ENCODE measurements around the gene RAVER1.

RAVER1 gene

DNA sequence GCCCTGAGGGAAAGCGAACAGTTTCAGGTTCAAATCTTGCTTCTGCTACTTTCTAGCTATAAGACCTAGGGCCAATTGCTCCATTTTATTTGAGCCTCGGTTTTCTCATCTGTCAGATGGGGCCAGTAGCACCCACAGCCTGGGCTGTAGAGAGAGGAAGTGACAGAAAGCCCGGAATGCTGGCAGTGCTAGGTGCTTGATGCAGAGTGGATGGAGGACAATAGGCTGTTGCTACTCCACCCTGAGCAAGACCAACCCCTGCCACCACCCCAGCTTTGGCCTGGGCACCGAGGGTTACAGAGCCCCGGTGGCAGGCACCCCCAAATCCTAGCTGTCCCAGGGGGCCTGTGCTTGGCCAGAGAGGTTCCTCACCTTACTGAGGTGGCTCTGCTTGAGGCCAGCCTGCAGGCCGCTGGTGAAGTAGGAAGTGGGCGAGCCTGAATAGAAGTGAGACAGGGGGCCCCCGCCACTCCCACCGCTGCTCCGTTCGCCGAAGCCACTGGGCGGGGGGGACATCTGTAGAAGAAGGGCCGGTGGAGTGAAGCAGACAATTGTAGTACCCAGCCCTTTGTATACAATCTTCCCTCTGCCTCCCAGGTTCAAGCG, 15.4 kb downstream of the RAVER1 start:
- no peak for TF ChIP-seq ZNF274 (IDR thresholded peaks at IDR 0.05; ENCODE audit: low read depth, low read length)
- H3K4me3 ChIP-seq (ENCODE audit: low read length), result no peak overlapping the region

DNA sequence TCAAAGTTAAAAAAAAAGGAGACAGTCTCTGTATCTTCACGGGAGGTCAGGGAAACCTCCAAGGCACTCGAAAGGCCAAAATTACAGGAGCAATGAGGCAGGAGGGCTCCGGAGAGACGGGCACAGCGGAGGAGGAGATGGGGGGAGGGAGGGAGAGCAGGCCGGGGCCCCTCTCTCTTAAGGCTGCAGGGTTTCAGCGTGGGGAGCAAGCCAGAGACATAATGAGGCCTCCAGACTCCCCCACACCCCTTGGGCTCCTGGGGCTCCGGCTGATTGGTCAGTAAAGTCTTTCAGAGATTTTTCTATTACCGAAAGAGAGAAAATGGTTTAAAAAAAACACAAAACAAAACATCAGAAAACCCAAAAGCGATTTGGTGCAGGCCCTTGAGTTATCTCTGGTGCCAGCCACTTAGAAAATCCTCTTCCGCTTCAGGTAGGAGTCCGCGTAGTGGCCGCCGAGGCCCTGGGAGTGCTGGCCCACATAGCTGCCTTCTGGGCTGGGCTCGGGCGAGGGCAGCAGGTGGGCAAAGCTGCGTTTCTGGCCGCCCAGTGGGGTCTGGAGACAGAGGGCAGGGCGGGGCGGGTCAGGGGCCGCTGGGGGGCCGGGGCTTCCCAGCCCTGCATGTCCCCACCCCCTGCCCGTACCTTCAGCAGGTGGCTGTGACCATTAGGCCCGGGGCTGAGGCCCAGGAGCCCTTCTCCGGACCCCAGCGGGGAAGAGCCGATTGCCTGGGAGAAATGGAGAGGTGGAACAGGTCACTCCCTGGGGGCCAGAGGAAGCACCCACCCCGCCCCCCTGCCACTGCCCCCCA, 16.1 kb downstream of the RAVER1 start:
- no peak overlapping the region for H3K4me3 ChIP-seq (ENCODE audit: low read length)
- TF ChIP-seq ZNF274 (IDR thresholded peaks at IDR 0.05; ENCODE audit: low read depth, low read length), result no peak

DNA sequence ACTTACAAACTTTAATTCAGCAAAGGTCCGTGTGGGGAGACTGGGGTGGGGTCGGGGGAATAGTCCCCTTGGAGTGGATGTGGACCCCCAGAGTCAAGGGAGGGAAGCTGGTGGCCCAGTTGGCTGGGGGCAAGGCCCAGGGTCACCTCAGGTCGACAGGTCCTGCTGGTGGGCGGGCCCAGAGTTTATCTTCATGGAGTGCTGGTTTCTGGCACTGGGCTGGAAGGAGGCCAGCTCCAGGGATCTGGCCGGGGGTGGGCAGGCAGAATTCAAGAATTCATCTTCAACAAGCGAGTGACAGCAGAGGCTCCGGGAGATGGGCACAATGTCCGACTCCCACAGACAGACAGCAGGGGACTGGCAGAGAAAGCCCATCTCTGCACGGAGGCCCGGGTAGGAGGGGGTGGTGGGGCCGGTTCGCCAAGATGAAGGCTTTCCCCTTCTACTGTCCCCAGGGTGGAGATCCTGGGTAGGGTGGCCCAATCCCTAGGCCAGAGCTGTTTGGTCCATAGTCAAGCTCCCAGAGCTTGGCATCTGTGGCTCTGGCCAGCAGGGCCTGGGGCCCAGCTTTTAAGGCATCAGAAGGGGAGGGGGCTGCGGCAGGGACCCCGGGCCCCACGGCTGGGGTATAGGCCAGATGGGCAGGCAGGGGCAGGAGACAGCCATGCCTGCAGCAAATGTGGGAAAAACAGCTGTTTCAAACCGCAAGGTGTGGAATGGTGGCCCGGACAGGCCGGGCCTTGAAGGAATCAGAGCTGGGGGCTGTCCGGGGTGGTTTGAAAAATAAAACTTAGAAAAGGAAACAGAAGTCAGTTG, 16.9 kb downstream of the RAVER1 start:
- no peak for TF ChIP-seq ZNF274 (IDR thresholded peaks at IDR 0.05; ENCODE audit: low read depth, low read length)
- H3K4me3 ChIP-seq (ENCODE audit: low read length), result no peak overlapping the region; the same call in 1 of the 2 replicates

DNA sequence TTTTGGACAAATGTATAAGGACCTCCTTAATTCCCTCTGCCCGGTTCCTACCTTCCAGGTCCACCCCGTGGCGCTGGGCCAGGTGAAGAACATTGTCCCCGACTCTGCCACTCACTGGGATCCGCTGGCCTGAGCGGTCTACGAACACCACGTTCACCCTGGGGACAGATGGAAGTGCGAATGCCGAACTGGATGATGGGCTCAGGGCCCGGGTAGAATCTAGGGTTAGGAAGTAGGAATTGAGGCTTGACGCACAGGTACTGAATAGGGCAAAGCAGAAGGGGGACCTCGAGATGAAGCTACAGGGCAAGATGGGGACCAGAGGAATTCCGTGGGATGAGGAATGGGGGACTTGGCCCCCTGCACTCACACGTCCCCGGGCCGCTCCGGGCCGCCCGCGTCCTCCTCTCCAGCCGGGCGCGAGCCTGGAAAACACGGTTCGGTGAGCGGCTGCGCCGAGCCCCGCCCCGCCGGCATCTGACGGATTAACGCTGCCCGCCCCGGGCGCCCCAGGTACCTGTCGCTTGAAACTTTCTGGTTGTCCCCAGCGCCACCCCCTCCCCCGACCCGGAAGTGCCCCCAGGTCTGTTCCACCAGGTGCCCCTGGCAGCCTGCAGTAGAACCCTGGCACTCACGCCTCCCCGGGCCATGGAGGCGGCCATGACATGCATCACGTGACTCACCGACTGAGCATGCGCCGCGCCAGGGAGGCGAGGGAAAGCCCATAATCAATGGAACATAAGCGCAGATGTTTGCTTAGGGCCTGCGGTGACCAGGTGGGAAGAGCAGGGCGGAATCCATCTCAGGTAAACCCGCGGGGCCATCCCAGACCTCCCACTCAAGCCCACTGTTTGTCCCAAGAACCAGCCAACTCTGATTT, 17.8 kb downstream of the RAVER1 start, which contains the start of gene FDX2:
FDX2 (minus strand) TSS at position 681 of the 880 bp plus-strand sequence; CDS start at position 662, 19 bp downstream.
- H3K4me3 ChIP-seq (ENCODE audit: low read length), result peak within 1 kb of the TSS; percentile 64
- TF ChIP-seq ZNF274 (IDR thresholded peaks at IDR 0.05; ENCODE audit: low read depth, low read length), result no peak

DNA sequence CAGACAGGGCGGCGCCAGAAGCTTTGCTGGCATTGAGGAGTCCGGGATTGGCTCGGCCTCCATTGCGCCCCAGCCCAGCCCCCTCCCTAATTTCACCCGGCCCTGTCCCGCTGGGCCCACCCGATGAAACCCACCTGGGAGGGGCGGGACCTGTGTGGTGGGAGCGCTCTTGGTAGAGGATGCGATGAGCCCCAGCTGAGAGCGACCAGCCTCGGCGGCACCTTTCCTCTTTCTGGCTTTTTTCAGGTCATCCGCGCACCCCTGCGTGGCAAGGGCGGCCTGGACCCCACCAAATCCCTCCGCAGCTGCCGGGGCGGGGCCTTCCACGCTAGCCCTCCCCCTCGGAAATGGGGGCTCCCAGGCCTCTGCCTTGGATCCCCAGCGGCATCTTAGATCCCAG, 23.9 kb downstream of the RAVER1 start, which contains the start of gene ZGLP1:
ZGLP1 (minus strand) TSS at position 393 of the 400 bp plus-strand sequence.
- no peak for TF ChIP-seq ZNF274 (IDR thresholded peaks at IDR 0.05; ENCODE audit: low read depth, low read length)

DNA sequence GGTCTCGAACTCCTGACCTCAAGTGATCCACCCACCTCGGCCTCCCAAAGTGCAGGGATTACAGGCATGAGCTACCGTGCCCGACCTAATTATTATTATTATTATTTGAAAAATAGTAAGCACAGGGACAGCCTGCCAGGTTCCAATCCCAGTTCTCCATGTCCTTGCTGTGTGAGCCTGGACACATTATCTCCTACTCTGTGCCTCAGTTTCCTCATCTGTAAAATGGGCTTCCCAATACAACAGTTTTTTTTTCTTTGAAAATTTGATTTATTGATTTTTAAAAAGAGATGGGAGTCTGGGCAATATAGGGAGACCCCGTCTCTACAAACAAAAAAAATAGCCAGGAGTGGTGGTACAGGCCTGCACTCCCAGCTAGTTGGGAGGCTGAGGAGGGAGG, 27.0 kb downstream of the RAVER1 start:
- TF ChIP-seq ZNF274 (IDR thresholded peaks at IDR 0.05; ENCODE audit: low read depth, low read length), result no peak
- H3K4me3 ChIP-seq (ENCODE audit: low read length), result no peak overlapping the region

More for the DNA sequence above, 23.9 kb downstream of the RAVER1 start, which contains the start of gene ZGLP1:
- H3K4me3 ChIP-seq (ENCODE audit: low read length), result no peak within 1 kb of the TSS

DNA sequence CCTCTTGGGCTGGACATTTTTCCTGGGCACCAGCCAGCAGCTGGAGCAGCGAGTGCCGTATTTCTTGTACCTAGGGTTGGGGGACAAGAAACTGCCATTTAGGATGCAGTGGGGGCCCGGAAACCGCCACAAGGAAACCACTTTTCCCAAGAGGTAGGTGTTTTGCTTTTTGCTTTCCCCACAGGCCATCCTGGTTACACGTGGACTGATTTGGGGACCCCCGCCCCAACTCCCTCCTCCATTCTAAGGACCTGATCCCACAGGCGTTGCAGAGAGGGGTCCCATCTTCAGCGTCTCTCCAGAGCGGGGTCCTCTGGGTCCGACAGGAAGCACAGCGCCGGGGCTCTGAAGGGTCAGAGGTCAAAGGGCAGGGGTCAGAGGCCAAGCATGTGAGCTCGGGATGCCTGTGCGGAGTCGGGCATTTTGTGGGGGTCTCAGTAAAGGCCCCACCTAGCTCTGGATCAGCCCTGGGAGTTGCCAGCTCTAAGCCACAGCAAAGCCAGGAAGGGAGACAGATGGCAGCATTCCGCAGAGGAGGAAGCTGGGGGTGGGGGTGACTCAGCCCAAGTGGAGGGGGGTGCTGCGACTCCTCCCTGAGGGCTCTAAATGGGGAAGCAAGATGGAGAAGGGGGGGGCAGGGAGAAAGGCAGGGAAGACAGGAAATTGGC, 28.1 kb downstream of the RAVER1 start:
- H3K4me3 ChIP-seq (ENCODE audit: low read length), result no peak overlapping the region
- no peak for TF ChIP-seq ZNF274 (IDR thresholded peaks at IDR 0.05; ENCODE audit: low read depth, low read length)

DNA sequence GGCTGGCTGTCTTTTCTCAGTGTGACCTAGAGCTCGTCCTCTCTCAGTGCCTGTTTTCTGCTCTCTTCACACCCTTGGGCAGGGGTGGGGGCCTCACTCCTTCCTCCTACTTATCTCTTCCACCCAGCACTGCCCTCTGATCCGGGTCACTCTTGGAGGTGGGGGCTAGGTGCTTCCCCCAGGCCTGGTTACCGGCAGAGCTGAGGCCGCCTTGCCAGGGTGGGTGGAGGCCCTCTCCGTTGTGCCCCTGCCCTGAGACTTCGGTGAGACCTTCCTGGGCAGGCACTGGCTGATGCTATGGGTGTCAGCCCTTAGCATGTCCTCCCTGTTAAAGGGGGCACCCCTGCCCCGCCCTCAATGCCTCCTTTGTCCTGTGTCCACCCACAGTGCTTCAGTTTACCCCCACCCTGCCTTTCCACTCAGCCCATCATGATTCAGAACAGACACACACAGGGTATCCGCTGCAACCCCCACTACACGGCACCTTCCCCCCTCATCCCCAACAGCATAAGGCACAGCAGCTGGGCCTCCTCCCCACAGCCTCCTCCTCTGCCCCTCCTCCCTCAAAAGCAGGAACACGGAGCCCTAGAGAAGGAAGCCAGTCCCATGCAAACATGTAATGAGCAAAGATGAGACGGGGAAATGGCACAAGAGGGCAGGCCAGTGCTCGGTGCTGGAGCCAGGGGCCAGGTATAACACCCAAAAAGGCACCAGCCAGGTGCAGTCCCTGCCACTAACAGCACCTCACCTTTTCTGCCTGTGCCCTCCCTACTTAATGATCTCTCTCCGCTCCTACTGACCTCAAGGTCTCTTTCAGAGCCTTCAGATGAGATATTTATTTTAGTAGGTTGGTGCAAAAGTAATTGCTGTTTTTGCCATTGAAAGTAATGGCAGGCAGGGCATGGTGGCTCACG, 33.5 kb downstream of the RAVER1 start:
- no peak overlapping the region for H3K4me3 ChIP-seq (ENCODE audit: low read length)
- TF ChIP-seq ZNF274 (IDR thresholded peaks at IDR 0.05; ENCODE audit: low read depth, low read length), result no peak

DNA sequence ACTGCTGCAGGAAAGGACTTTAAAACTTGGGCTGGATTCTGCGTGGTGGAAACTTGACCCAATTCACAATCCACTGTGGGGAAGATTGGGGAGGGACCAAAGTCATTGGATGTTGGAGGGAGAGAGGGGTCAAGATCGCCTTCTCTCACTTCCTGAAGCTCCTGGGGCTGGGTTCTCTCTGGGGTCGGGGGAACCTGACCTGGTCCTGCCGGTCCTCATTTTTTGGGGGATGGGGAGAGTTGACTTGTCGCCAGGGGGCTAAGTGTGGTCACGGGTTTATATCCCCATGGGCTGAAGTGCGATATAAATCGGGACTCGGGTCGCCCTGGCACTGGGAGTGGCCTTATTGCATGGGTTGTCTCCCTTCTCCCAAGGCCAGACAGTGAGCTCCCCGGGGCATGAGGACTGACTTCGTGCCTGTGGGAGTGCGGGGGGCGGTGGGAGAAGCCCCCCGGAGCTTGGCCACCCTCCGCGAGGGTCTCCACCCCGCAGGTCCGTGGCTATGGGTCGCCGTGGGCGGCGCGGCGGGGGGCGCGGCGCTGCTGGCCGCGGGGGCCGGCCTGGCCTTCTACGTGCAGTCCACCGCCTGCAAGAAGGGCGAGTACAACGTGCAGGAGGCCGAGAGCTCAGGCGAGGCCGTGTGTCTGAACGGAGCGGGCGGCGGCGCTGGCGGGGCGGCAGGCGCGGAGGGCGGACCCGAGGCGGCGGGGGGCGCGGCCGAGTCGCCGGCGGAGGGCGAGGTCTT, 37.3 kb downstream of the RAVER1 start:
- H3K4me3 ChIP-seq (ENCODE audit: low read length), result peak overlapping the region; percentile 42; the same call in 1 of the 2 replicates
- no peak for TF ChIP-seq ZNF274 (IDR thresholded peaks at IDR 0.05; ENCODE audit: low read depth, low read length)

DNA sequence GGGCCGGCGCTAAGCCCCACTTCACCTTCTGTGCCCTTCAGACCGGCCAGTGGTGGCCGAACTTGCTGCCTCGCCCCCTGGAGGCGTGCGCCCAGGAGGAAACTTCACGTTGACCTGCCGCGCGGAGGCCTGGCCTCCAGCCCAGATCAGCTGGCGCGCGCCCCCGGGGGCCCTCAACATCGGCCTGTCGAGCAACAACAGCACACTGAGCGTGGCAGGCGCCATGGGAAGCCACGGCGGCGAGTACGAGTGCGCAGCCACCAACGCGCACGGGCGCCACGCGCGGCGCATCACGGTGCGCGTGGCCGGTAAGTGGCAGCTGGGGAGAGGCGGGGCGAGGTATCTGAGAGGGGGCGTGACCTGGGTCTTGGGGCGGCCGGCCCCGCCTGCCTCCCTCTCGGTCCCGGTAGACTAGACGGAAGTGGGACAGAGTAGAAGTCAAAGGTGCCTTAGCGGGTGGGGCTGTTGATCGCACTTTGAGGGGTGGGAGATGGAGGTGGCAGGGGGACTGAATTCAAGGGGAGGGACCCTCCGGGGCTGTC, 38.0 kb downstream of the RAVER1 start:
- peak overlapping the region; percentile 42; the same call in 1 of the 2 replicates for H3K4me3 ChIP-seq (ENCODE audit: low read length)
- TF ChIP-seq ZNF274 (IDR thresholded peaks at IDR 0.05; ENCODE audit: low read depth, low read length), result no peak

DNA sequence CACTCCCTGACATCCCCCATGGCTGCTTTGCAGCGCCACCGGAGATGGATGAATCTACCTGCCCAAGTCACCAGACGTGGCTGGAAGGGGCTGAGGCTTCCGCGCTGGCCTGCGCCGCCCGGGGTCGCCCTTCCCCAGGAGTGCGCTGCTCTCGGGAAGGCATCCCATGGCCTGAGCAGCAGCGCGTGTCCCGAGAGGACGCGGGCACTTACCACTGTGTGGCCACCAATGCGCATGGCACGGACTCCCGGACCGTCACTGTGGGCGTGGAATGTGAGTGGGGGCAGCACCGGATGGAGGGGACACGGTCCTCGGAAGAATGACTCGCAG, 39.0 kb downstream of the RAVER1 start:
- H3K4me3 ChIP-seq (ENCODE audit: low read length), result no peak overlapping the region
- no peak for TF ChIP-seq ZNF274 (IDR thresholded peaks at IDR 0.05; ENCODE audit: low read depth, low read length)

Measured in GM08714 (cell line).